ENCODE results near the gene BPIFA2.

BPIFA2 gene

GRCh38 chr20:33199026-33199425 is 31.1 kb downstream of the BPIFA2 start:
- DNase-seq (ENCODE audit: low read depth) = no peak

GRCh38 chr20:33202451-33202850 is 34.5 kb downstream of the BPIFA2 start:
- DNase-seq (ENCODE audit: low read depth) = no peak

GRCh38 chr20:33203444-33203843 is 35.5 kb downstream of the BPIFA2 start:
- DNase-seq (ENCODE audit: low read depth) = no peak

DNA sequence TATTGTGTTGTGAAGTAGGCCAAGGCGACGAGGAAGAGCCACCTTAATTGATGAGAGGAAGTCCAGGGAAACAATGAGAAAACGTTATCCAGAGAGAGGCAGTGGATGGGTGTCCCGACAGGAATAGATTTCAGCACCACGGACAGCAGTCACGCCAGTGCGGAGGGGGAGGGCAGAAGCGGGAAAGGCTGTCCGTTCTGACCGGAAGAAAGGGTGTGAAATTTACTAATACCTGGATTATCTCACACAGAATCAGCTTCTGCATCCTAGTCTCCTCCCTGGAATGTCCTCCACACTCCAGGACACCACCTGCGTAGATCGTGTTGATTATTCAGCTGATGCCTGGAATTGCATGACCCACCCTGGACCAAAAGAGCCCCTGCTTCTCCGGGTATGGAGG is 41.8 kb downstream of the BPIFA2 start:
- DNase-seq (ENCODE audit: low read depth) = peak; percentile 17

GRCh38 chr20:33210371-33210770 is 42.4 kb downstream of the BPIFA2 start:
- DNase-seq (ENCODE audit: low read depth) = no peak

DNA sequence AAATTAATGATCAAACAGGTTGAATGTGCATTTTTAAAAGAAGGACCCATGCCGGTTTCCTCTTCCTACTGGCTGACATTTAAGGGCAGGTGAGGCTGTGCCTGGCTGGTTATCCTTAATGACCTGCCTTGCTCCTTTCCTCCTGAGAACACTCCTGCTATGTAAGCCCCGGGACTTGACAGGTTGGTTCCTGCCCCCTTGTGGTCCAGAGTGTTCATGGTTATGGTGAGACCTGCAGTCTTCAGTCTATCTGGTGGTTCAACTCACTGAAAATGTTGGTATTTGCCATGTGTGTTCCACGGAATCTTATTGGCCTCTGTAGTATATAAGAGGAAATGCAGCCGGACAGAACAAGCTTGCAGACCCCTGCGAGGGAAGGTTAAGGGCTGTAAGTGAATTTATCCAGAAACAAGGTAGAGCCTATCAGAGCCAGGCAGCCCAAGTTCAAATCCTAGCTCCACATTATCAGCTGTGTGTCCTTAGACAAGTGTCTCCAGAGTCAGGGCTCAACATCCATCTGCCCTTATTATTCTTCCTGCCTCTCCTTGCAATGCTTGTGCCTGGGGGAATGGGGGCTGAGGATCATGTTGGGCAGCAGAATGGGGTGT is 44.0 kb downstream of the BPIFA2 start:
- DNase-seq (ENCODE audit: low read depth) = no peak

DNA sequence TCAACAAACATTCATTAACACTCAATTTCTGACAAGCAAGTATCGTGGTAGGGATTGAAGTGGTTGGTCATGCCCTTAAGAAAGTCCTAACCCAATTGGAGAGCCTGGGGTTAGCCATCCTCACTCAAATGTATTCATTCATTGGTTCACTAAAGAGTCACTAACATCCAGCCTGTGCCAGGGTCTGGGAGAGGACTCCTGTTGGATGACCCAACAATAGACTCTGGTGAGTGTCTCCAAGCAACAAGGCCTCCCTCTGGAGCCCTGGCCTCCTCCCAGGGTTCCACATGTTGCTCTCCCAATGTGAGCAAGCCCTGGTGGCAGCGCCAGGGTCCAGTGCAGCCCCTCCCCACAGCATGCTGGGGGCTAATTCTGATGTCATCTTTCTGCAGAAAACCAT is 49.1 kb downstream of the BPIFA2 start, which contains the start of gene BPIFA3:
BPIFA3 (plus strand) TSS at position 301 of the 400 bp plus-strand sequence. CDS start 185 bp downstream, outside the sequence.
- DNase-seq (ENCODE audit: low read depth) = no peak

GRCh38 chr20:33224399-33224798 is 56.4 kb downstream of the BPIFA2 start:
- no peak for DNase-seq (ENCODE audit: low read depth)

DNA sequence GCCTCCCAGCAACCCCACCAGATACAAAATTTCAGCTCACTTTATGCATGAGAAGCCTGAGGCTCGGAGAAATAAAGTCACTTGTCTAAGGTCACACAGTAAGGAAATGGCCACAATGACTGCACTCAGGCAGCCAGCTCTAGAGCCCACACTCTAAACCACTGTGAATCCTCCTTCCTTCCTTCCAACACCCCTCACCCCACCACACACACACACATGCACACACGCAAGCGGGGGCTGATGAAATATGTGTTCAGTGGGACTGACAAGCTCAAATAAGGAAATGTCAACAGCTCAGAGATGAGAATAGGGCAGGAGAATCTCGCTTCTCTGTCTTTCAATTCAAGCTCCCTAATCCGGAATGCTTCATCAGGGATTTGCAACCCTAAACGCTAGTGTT is 61.9 kb downstream of the BPIFA2 start:
- DNase-seq (ENCODE audit: low read depth) = no peak

All from HS-27A (cell line).